Kidney epithelial cell (primary cell): ENCODE results near the gene NDOR1. TPM values are rescaled to one million over a fixed set of nuclear protein-coding genes. Genes with fewer than 3 reads are reported as not detected.

Source experiments
- DNase-seq: peaks from one replicate; pipeline ENCODE4 v3.0.0-alpha.2; 2010; ENCODE audit warnings: low read depth
- H3K27me3 ChIP-seq: 2 replicates; pipeline ENCODE4 v1.6.0; 2011; ENCODE audit warnings: low read length; ENCODE audit not compliant: control insufficient read depth, insufficient read depth
- H3K36me3 ChIP-seq: 2 replicates; pipeline ENCODE4 v1.5.1; 2011; ENCODE audit warnings: low read length; ENCODE audit not compliant: control insufficient read depth, insufficient read depth
- H3K4me3 ChIP-seq: 2 replicates; pipeline ENCODE4 v1.5.1; 2011; ENCODE audit warnings: low read depth, mild to moderate bottlenecking, control low read depth, low read length
- CTCF ChIP-seq: IDR thresholded peaks from 2 replicates; pipeline ENCODE4 v1.5.1; 2011; ENCODE audit warnings: mild to moderate bottlenecking, moderate library complexity, low read length, control low read depth, inconsistent platforms; ENCODE audit not compliant: insufficient read depth, poor library complexity, severe bottlenecking
- total RNA-seq: library from RNA; depleted of rRNA; stranded (reverse); fragments of >200 nt; gene quantifications from 2 replicates; pipeline ENCODE4 v1.2.3, GENCODE V29; 2015

Gene NDOR1
- total RNA-seq, 1 donor from 2014 or later: 28.6 TPM

- Histone ChIP-seq H3K4me3 (no peak within 1 kb of the TSS), H3K36me3 (no peaks in the 10 kb centered on the region), H3K27me3 (peaks cover 27% of the 10 kb centered on the region)
- peak; percentile 91 for TF ChIP-seq CTCF
- DNase-seq: no peak
These were observed 21.8 kb downstream of the NDOR1 start, which contains the start of gene RNF224 for GRCh38 chr9:137227054-137227852. Gene RNF224 (plus strand): TSS chr9:137227502. CDS start chr9:137228336, 834 bp downstream.

- peaks cover 35% of the 10 kb centered on the region for H3K27me3 ChIP-seq
- no peaks in the 10 kb centered on the region for H3K36me3 ChIP-seq
- no peak for TF ChIP-seq CTCF
These were observed 22.5 kb downstream of the NDOR1 start for GRCh38 chr9:137227853-137228505.

GRCh38 chr9:137228506-137228967 lies 23.0 kb downstream of the NDOR1 start:
- Histone ChIP-seq H3K4me3 (no peak overlapping the region), H3K36me3 (no peaks in the 10 kb centered on the region), H3K27me3 (peaks cover 40% of the 10 kb centered on the region)
- no peak for TF ChIP-seq CTCF
- DNase-seq: no peak

More at GRCh38 chr9:137227853-137228505, 22.5 kb downstream of the NDOR1 start:
- no peak for DNase-seq
- no peak overlapping the region for H3K4me3 ChIP-seq

- no peak overlapping the region for H3K4me3 ChIP-seq
- TF ChIP-seq CTCF: no peak
- peaks cover 46% of the 10 kb centered on the region for H3K27me3 ChIP-seq
- H3K36me3 ChIP-seq: no peaks in the 10 kb centered on the region
- no peak for DNase-seq
These were observed 23.7 kb downstream of the NDOR1 start for GRCh38 chr9:137228968-137229896.

- TF ChIP-seq CTCF: no peak
- no peak overlapping the region for H3K4me3 ChIP-seq
- DNase-seq: no peak
- H3K36me3 ChIP-seq: no peaks in the 10 kb centered on the region
- peaks cover 55% of the 10 kb centered on the region for H3K27me3 ChIP-seq
These were observed 24.6 kb downstream of the NDOR1 start for GRCh38 chr9:137229903-137230704.
